ENCODE data around the gene PM20D2. TPM values are rescaled to one million over a fixed set of nuclear protein-coding genes. Genes with fewer than 3 reads are reported as not detected.

Gene PM20D2
- total and polyA plus RNA-seq, 2 of the 8 experiments (the other 6 are each of a cell fraction or from before 2014, with no cell fraction given) = 2.7 to 7.6 TPM

DNA sequence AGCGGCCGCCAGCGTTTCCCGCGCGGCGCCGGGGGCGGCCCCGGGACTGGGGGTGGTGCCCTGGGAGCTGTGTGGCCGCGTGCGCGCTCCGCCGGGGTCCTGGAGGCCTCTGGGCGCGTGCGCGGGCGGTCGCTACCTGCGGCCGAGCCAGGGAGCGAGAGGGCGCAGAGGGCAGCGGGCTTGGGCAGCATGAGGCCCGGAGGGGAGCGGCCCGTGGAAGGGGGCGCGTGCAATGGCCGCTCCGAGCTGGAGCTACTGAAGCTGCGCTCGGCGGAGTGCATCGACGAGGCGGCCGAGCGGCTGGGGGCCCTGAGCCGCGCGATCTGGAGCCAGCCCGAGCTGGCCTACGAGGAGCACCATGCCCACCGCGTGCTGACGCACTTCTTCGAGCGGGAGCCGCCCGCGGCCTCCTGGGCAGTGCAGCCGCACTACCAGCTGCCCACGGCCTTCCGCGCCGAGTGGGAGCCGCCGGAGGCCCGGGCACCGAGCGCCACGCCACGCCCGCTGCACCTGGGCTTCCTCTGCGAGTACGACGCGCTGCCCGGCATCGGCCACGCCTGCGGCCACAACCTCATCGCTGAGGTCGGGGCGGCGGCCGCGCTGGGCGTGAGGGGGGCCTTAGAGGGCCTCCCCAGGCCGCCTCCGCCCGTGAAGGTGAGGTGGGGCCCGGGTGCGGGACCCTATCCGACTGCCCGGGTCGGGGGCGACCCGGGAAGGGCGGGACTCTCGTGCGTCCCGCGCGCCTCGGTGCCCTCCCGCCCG, at the start of gene PM20D2 (continued):
- TF ChIP-seq, protein P1, sequence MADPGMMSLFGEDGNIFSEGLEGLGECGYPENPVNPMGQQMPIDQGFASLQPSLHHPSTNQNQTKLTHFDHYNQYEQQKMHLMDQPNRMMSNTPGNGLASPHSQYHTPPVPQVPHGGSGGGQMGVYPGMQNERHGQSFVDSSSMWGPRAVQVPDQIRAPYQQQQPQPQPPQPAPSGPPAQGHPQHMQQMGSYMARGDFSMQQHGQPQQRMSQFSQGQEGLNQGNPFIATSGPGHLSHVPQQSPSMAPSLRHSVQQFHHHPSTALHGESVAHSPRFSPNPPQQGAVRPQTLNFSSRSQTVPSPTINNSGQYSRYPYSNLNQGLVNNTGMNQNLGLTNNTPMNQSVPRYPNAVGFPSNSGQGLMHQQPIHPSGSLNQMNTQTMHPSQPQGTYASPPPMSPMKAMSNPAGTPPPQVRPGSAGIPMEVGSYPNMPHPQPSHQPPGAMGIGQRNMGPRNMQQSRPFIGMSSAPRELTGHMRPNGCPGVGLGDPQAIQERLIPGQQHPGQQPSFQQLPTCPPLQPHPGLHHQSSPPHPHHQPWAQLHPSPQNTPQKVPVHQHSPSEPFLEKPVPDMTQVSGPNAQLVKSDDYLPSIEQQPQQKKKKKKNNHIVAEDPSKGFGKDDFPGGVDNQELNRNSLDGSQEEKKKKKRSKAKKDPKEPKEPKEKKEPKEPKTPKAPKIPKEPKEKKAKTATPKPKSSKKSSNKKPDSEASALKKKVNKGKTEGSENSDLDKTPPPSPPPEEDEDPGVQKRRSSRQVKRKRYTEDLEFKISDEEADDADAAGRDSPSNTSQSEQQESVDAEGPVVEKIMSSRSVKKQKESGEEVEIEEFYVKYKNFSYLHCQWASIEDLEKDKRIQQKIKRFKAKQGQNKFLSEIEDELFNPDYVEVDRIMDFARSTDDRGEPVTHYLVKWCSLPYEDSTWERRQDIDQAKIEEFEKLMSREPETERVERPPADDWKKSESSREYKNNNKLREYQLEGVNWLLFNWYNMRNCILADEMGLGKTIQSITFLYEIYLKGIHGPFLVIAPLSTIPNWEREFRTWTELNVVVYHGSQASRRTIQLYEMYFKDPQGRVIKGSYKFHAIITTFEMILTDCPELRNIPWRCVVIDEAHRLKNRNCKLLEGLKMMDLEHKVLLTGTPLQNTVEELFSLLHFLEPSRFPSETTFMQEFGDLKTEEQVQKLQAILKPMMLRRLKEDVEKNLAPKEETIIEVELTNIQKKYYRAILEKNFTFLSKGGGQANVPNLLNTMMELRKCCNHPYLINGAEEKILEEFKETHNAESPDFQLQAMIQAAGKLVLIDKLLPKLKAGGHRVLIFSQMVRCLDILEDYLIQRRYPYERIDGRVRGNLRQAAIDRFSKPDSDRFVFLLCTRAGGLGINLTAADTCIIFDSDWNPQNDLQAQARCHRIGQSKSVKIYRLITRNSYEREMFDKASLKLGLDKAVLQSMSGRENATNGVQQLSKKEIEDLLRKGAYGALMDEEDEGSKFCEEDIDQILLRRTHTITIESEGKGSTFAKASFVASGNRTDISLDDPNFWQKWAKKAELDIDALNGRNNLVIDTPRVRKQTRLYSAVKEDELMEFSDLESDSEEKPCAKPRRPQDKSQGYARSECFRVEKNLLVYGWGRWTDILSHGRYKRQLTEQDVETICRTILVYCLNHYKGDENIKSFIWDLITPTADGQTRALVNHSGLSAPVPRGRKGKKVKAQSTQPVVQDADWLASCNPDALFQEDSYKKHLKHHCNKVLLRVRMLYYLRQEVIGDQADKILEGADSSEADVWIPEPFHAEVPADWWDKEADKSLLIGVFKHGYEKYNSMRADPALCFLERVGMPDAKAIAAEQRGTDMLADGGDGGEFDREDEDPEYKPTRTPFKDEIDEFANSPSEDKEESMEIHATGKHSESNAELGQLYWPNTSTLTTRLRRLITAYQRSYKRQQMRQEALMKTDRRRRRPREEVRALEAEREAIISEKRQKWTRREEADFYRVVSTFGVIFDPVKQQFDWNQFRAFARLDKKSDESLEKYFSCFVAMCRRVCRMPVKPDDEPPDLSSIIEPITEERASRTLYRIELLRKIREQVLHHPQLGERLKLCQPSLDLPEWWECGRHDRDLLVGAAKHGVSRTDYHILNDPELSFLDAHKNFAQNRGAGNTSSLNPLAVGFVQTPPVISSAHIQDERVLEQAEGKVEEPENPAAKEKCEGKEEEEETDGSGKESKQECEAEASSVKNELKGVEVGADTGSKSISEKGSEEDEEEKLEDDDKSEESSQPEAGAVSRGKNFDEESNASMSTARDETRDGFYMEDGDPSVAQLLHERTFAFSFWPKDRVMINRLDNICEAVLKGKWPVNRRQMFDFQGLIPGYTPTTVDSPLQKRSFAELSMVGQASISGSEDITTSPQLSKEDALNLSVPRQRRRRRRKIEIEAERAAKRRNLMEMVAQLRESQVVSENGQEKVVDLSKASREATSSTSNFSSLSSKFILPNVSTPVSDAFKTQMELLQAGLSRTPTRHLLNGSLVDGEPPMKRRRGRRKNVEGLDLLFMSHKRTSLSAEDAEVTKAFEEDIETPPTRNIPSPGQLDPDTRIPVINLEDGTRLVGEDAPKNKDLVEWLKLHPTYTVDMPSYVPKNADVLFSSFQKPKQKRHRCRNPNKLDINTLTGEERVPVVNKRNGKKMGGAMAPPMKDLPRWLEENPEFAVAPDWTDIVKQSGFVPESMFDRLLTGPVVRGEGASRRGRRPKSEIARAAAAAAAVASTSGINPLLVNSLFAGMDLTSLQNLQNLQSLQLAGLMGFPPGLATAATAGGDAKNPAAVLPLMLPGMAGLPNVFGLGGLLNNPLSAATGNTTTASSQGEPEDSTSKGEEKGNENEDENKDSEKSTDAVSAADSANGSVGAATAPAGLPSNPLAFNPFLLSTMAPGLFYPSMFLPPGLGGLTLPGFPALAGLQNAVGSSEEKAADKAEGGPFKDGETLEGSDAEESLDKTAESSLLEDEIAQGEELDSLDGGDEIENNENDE (IDR thresholded peaks at IDR 0.05; ENCODE audit: insufficient replicate concordance, low read length) = no peak
- TF ChIP-seq TAF7 (optimal IDR thresholded peaks at IDR 0.05; ENCODE audit: borderline replicate concordance, low read depth, low read length) (no peak), SIRT6 (IDR thresholded peaks at IDR 0.05; ENCODE audit: low read length) (no peak), BCL11A (IDR thresholded peaks at IDR 0.05; ENCODE audit: low read depth in 2 of 2, low read length in 2 of 2) (no peak), SUZ12 (IDR thresholded peaks at IDR 0.05; ENCODE audit: low read length) (peak; percentile 64), CEBPB (IDR thresholded peaks at IDR 0.05; ENCODE audit: low read depth, low read length) (no peak), RAD21 (IDR thresholded peaks at IDR 0.05 in 1 of 2, conservative IDR thresholded peaks at IDR 0.05 in 1 of 2; ENCODE audit: low read depth in 2 of 2, low read length in 2 of 2) (no peak), POLR2AphosphoS5 (IDR thresholded peaks at IDR 0.05; ENCODE audit: low read depth, low read length) (no peak; the same call in 1 of the 2 replicates), HDAC2 (IDR thresholded peaks at IDR 0.05; ENCODE audit: borderline replicate concordance in 1 of 2, low read depth in 2 of 2, low read length in 2 of 2) (no peak), RXRA (IDR thresholded peaks at IDR 0.05; ENCODE audit: insufficient read depth, low read depth, low read length) (no peak)

Data from H1 (cell line).